HepG2 (cell line): ENCODE data around the gene ZNF281. TPM values are rescaled to one million over a fixed set of nuclear protein-coding genes. Genes with fewer than 3 reads are reported as not detected.

Source experiments
- BRF2 ChIP-seq: sonication (generic); formaldehyde crosslinking; IDR thresholded peaks from 2 replicates; pipeline ENCODE4 v1.8.1; 2022; ENCODE audit warnings: mild to moderate bottlenecking, missing genetic modification reagents
- FIP1L1 ChIP-seq: fragments of 200-400 bp; formaldehyde crosslinking; IDR thresholded peaks from 2 replicates; pipeline ENCODE4 v1.6.1; 2018; ENCODE audit warnings: low read depth, mild to moderate bottlenecking, low read length, moderate library complexity, borderline replicate concordance; ENCODE audit not compliant: insufficient read depth
- HNF1A ChIP-seq, 2 experiments: sonication (generic) in 1 of 2; formaldehyde crosslinking in 1 of 2; IDR thresholded peaks; 2 replicates each; pipeline versions ENCODE4 v1.4.0 to v1.6.1; 2016 to 2020; ENCODE audit warnings: borderline replicate concordance in 1 of 2, low read depth in 1 of 2, mild to moderate bottlenecking in 1 of 2, missing genetic modification reagents in 1 of 2
- HNF1B ChIP-seq: sonication (generic); formaldehyde crosslinking; IDR thresholded peaks from 2 replicates; pipeline ENCODE4 v1.5.1; 2020; ENCODE audit warnings: mild to moderate bottlenecking, moderate library complexity, missing genetic modification reagents
- MTA3 ChIP-seq: sonication (generic); formaldehyde crosslinking; IDR thresholded peaks from 2 replicates; pipeline ENCODE4 v1.4.0; 2020; ENCODE audit warnings: missing genetic modification reagents
- SPEN ChIP-seq: sonication (generic); formaldehyde crosslinking; IDR thresholded peaks from 2 replicates; pipeline ENCODE4 v1.5.1; 2020; ENCODE audit warnings: low read depth, mild to moderate bottlenecking, missing genetic modification reagents
- TBL1XR1 ChIP-seq: fragments of 150-350 bp; IDR thresholded peaks from 2 replicates; pipeline ENCODE4 v1.6.1; 2014; ENCODE audit warnings: borderline replicate concordance, low read length; ENCODE audit not compliant: partially characterized antibody
- TEAD3 ChIP-seq: optimal IDR thresholded peaks from 2 replicates; pipeline ENCODE3; 2016; ENCODE audit warnings: borderline replicate concordance
- ZFP36L1 ChIP-seq: sonication (generic); formaldehyde crosslinking; IDR thresholded peaks from 2 replicates; pipeline ENCODE4 v1.8.0; 2022; ENCODE audit warnings: mild to moderate bottlenecking, missing genetic modification reagents, moderate library complexity
- ZFP36L2 ChIP-seq: sonication (generic); formaldehyde crosslinking; IDR thresholded peaks from 2 replicates; pipeline ENCODE4 v1.4.0; 2020; ENCODE audit warnings: missing genetic modification reagents
- ZKSCAN8 ChIP-seq: IDR thresholded peaks from 2 replicates; pipeline ENCODE4 v1.6.1; 2016; ENCODE audit warnings: borderline replicate concordance, missing genetic modification reagents, missing compliant biosample characterization
- ZNF367 ChIP-seq: sonication (generic); formaldehyde crosslinking; IDR thresholded peaks from 2 replicates; pipeline ENCODE4 v1.4.0; 2020; ENCODE audit warnings: missing genetic modification reagents, borderline replicate concordance
- ZNF562 ChIP-seq: sonication (generic); formaldehyde crosslinking; IDR thresholded peaks from 2 replicates; pipeline ENCODE4 v1.8.0; 2022; ENCODE audit warnings: missing genetic modification reagents, borderline replicate concordance
- polyA plus RNA-seq, 8 experiments: library from polyadenylated mRNA; depleted of rRNA in 3 of 8; stranded (reverse) in 7 of 8; unstranded in 1 of 8; fragments of >200 nt; fragmentation: Illumina TruSeq in 4 of 8; extraction: Trizol in 4 of 8; gene quantifications; 2 replicates each; pipeline versions ENCODE4 v1.2.1 to v1.2.3, GENCODE V29; 2011 to 2016; ENCODE audit warnings: low read depth in 4 of 8, missing spikeins in 1 of 8, mixed read lengths in 1 of 8; ENCODE audit not compliant: insufficient read depth in 1 of 8
- total RNA-seq, 5 experiments: library from RNA; depleted of rRNA; stranded (reverse); fragments of >200 nt; fragmentation: Illumina TruSeq; extraction: Trizol; gene quantifications; 2 replicates each; pipeline ENCODE4 v1.2.3, GENCODE V29; 2016; ENCODE audit warnings: low read depth in 1 of 5
- TF ChIP-seq, protein P1 (sequence below): sonication (generic); formaldehyde crosslinking; IDR thresholded peaks from 2 replicates; pipeline ENCODE4 v1.8.1; 2023; ENCODE audit warnings: missing genetic modification reagents, mild to moderate bottlenecking, borderline replicate concordance
- TF ChIP-seq, protein P2 (sequence below): sonication (generic); formaldehyde crosslinking; IDR thresholded peaks from 2 replicates; pipeline ENCODE4 v1.9.0; 2022; ENCODE audit warnings: missing genetic modification reagents, mild to moderate bottlenecking, borderline replicate concordance

ZNF281 gene
- total and polyA plus RNA-seq, 2 of the 13 experiments (the other 11 are each of a cell fraction or from before 2014, with no cell fraction given) = 7.7 to 20.6 TPM

- TF ChIP-seq, protein P1, sequence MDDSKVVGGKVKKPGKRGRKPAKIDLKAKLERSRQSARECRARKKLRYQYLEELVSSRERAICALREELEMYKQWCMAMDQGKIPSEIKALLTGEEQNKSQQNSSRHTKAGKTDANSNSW (CRISPR knock-in tag) = no peak
- TF ChIP-seq MTA3 (CRISPR knock-in tag) (no peak), ZFP36L2 (CRISPR knock-in tag) (no peak), FIP1L1 (no peak), HNF1A (IDR thresholded peaks at IDR 0.05; ENCODE audit: low read depth) (no peak), HNF1A (CRISPR knock-in tag; IDR thresholded peaks at IDR 0.05; ENCODE audit: borderline replicate concordance) (peak; percentile 27; the same call in 1 of the 2 replicates), ZFP36L1 (CRISPR knock-in tag) (no peak), TEAD3 (CRISPR knock-in tag) (peak; percentile 7), SPEN (CRISPR knock-in tag) (peak; percentile 28), HNF1B (peak; percentile 80), TBL1XR1 (no peak), ZNF562 (CRISPR knock-in tag) (no peak), ZNF367 (CRISPR knock-in tag) (peak; percentile 90; the same call in 1 of the 2 replicates), BRF2 (CRISPR knock-in tag) (no peak), ZKSCAN8 (CRISPR knock-in tag) (no peak)
- TF ChIP-seq, protein P2, sequence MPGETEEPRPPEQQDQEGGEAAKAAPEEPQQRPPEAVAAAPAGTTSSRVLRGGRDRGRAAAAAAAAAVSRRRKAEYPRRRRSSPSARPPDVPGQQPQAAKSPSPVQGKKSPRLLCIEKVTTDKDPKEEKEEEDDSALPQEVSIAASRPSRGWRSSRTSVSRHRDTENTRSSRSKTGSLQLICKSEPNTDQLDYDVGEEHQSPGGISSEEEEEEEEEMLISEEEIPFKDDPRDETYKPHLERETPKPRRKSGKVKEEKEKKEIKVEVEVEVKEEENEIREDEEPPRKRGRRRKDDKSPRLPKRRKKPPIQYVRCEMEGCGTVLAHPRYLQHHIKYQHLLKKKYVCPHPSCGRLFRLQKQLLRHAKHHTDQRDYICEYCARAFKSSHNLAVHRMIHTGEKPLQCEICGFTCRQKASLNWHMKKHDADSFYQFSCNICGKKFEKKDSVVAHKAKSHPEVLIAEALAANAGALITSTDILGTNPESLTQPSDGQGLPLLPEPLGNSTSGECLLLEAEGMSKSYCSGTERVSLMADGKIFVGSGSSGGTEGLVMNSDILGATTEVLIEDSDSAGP = peak; percentile 24
These were observed at the start of gene ZNF281 (continued) for GRCh38 chr1:200409761-200410565.
